Ascending aorta (tissue), 2 donors: Measurements from ENCODE around the gene CARD19. TPM values are rescaled to one million over a fixed set of nuclear protein-coding genes. Genes with fewer than 3 reads are reported as not detected.

Experiments used
- DNase-seq, 2 donors: peaks; one replicate each; pipeline ENCODE4 v3.0.0-alpha.2; 2019; ENCODE audit warnings: low spot score in 2 of 2
- H3K27ac ChIP-seq, 2 donors: fragments of 200-600 bp; sonication (generic); one replicate each; pipeline ENCODE4 v1.5.1; 2016 to 2017; ENCODE audit warnings: mild to moderate bottlenecking in 1 of 2
- H3K27me3 ChIP-seq: fragments of 200-600 bp; sonication (generic); one replicate; pipeline ENCODE4 v1.5.1; 2017
- H3K36me3 ChIP-seq, 2 donors: fragments of 200-600 bp; sonication (generic); one replicate each; pipeline ENCODE4 v1.5.1; 2016
- H3K4me1 ChIP-seq, 2 donors: fragments of 200-600 bp; sonication (generic); one replicate each; pipeline ENCODE4 v1.5.1; 2016 to 2017; ENCODE audit warnings: mild to moderate bottlenecking in 1 of 2
- H3K4me3 ChIP-seq, 2 donors: fragments of 200-600 bp; sonication (generic); one replicate each; pipeline ENCODE4 v1.5.1; 2016 to 2017; ENCODE audit warnings: mild to moderate bottlenecking in 1 of 2
- H3K9me3 ChIP-seq, 2 donors: fragments of 200-600 bp; sonication (generic); one replicate each; pipeline ENCODE4 v1.5.1; 2016
- CTCF ChIP-seq, 3 experiments: fragments of 200-600 bp in 2 of 3; fragments of 450-650 bp in 1 of 3; sonication (generic) in 2 of 3; IDR thresholded peaks; one replicate each; pipeline ENCODE4 v1.5.1; 2016 to 2019; ENCODE audit warnings: antibody characterized with exemption in 3 of 3, mild to moderate bottlenecking in 1 of 3, moderate library complexity in 1 of 3
- intact Hi-C: fragments of 100-400 bp; cut with DNase I; formaldehyde crosslinking; loops from one replicate; pipeline ENCODE4 v1.15.1; 2023
- total RNA-seq: library from RNA; depleted of rRNA; stranded (reverse); fragments of >200 nt; gene quantifications from one replicate; pipeline ENCODE4 v1.1.0, GENCODE V29; 2016

CARD19 gene
- total RNA-seq, 1 donor from 2014 or later, result 212 TPM

- intact Hi-C loops, result loop anchor here (10.0 kb wide), 1 partner anchor 451 kb away; the partner anchor contains the start of gene IPPK
- H3K9me3 ChIP-seq, result no peaks in the 10 kb centered on the region
- peaks cover 45 to 47% of the 10 kb centered on the region in 2 donors for H3K36me3 ChIP-seq
- H3K4me1 ChIP-seq, result peaks cover 31 to 48% of the 10 kb centered on the region in 2 donors
- no peaks in the 10 kb centered on the region for H3K27me3 ChIP-seq
- TF ChIP-seq CTCF (IDR thresholded peaks at IDR 0.05), result no peak
- DNase-seq, result peak in 1 of 2 donors; percentile 57
- peak overlapping the region in 1 of 2 donors; percentile 23 for H3K4me3 ChIP-seq
- H3K27ac ChIP-seq, result peak overlapping the region; percentile 78 to 99
Measured at GRCh38 chr9:93126151-93126781, 30.2 kb downstream of the CARD19 start.

- DNase-seq, result peak in 1 of 2 donors; percentile 83
- Histone ChIP-seq H3K4me1 (peaks cover 38 to 54% of the 10 kb centered on the region in 2 donors), H3K27ac (peak overlapping the region; percentile 78 to 99), H3K9me3 (no peaks in the 10 kb centered on the region), H3K4me3 (peak overlapping the region in 1 of 2 donors; percentile 23), H3K36me3 (peaks cover 39 to 41% of the 10 kb centered on the region in 2 donors), H3K27me3 (no peaks in the 10 kb centered on the region)
- no peak for TF ChIP-seq CTCF (IDR thresholded peaks at IDR 0.05)
- intact Hi-C loops, result loop anchor here (10.0 kb wide), 1 partner anchor 452 kb away; the partner anchor contains the start of gene IPPK
Measured at GRCh38 chr9:93126825-93127368, 30.9 kb downstream of the CARD19 start.

- intact Hi-C loops, result loop anchor here (10.0 kb wide), 1 partner anchor 453 kb away; the partner anchor contains the start of gene IPPK
- Histone ChIP-seq H3K27me3 (no peaks in the 10 kb centered on the region), H3K4me3 (peak overlapping the region in 1 of 2 donors; percentile 23), H3K36me3 (peaks cover 38 to 39% of the 10 kb centered on the region in 2 donors), H3K4me1 (peaks cover 43 to 60% of the 10 kb centered on the region in 2 donors), H3K27ac (peak overlapping the region; percentile 78 to 99), H3K9me3 (no peaks in the 10 kb centered on the region)
- no peak for TF ChIP-seq CTCF (IDR thresholded peaks at IDR 0.05)
- DNase-seq, result peak in 1 of 2 donors; percentile 66
Measured at GRCh38 chr9:93127395-93127911, 31.4 kb downstream of the CARD19 start.

- peaks cover 43 to 61% of the 10 kb centered on the region in 2 donors for H3K4me1 ChIP-seq
Measured at GRCh38 chr9:93128011-93128714, 32.1 kb downstream of the CARD19 start.

More at GRCh38 chr9:93128011-93128714, 32.1 kb downstream of the CARD19 start:
- no peak for TF ChIP-seq CTCF (IDR thresholded peaks at IDR 0.05)
- Histone ChIP-seq H3K9me3 (no peaks in the 10 kb centered on the region), H3K27ac (peak overlapping the region; percentile 78 to 99), H3K36me3 (peaks cover 30 to 34% of the 10 kb centered on the region in 2 donors), H3K4me3 (no peak overlapping the region), H3K27me3 (no peaks in the 10 kb centered on the region)
- DNase-seq, result no peak
- intact Hi-C loops, result loop anchor here (10.0 kb wide), 1 partner anchor 453 kb away; the partner anchor contains the start of gene IPPK
